CD4-positive, alpha-beta T cell treated with Interleukin-2 at 100 ng/mL for 4 hours (primary cell): ENCODE measurements around the gene DDX56.
"Not testable (repeated sequence)": the region's sequence is repeated elsewhere in the genome, so short reads cannot be mapped to it uniquely, and the experiment has no call there.

ENCODE experiments used
- DNase-seq: peaks from one replicate; pipeline ENCODE4 v3.0.0-alpha.2; 2020; ENCODE audit warnings: low spot score

DDX56 gene

DNA sequence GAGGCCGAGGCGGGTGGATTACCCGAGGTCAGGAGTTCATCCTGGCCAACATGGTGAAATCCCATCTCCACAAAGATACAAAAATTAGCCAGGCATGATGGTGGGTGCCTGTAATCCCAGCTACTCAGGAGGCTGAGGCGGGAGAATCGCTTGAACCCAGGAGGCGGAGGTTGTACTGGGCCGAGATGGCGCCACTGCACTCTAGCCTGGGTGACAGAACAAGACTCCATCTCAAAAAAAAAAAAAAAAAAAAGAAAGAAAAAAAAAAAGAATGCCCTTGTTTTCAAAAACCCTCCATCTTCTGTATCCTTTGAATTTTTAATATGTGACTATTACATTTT, 11.1 kb downstream of the DDX56 start:
- not testable (repeated sequence) for DNase-seq

DNA sequence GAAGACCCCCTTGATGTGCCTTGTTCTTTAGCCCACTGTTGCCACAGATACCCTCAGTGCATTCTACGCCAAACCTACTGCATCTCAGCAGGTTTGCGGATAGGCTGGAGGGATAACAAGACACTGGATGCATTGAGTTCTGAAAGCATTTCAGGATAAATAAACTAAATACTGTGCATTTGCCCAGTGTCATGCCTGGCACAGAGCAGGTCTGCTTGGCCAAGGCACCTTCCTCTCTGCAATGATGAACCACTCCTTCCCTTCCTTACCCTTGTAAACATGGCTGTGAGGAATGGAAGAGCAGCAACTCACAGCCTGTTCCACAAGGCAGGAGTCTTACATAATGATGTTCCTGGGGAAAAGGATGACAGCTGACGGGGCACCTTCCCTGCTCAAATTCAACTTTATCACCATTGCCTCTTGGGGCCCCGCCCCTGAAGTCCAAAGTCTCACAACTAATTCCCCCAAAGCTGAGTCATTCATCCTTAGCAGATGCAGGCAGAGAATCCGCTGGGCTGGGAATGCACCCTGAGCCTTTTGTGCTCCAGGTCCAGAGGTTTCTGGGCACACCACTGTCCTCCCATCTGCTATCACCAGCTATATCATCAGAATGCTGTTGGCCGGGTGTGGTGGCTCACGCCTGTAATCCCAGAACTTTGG, 11.6 kb downstream of the DDX56 start:
- DNase-seq: no peak

DNA sequence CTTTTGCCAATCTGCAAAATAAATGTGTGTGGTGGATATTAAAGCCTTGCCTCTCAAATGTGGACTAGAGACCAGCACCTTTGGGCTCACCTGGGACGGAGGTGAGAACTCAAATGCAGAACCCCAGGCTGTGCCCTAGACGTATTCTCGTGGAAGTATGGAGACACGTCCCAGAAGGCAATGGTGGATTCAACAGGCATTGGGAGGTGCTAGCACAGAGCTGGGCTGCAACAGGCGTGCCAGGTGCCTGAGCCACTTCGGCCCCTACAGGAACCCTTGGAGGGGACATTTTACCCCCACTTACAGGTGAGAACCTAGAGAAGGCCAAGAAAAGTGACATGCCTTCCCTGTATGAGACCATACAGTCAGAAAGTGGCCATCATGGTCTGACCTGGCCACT, 12.2 kb downstream of the DDX56 start:
- DNase-seq: no peak

DNA sequence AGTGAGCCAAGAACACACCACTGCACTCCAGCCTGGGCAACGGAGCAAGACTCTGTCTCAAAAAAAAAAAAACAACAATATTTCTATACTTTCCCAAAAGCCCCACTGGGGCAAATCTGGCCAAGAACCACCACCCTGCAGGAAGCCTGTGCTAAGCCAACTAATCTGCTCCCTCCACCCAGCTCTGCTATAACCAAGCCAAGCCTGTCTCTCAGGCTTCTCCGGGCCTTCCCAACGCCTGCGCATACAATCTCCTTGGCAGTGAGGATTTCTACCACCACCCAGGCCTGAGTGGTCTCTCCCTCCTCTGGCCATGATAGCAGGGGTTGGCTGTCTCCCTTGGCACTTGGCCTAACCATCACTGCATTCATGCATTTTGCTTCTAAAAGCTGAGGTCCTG, 14.2 kb downstream of the DDX56 start:
- no peak for DNase-seq

DNA sequence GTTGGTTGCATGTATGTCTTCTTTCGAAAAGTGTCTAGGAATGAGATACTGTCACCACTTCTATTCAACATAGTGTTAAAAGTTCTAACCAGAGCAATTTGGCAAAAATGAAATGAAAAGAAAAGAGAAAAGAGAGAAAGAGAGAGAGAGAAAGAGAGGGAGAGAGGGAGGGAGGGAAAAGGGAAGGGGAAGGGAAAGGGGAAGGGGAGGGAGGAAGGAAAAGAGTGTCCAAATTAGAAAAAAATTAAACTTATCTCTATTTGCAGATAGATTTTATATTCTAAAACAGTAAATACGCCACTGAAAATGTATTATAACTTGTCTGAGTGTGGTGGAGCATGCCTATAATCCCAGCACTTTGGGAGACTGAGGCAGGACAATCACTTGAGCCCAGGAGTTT, 16.2 kb downstream of the DDX56 start:
- no peak for DNase-seq

DNA sequence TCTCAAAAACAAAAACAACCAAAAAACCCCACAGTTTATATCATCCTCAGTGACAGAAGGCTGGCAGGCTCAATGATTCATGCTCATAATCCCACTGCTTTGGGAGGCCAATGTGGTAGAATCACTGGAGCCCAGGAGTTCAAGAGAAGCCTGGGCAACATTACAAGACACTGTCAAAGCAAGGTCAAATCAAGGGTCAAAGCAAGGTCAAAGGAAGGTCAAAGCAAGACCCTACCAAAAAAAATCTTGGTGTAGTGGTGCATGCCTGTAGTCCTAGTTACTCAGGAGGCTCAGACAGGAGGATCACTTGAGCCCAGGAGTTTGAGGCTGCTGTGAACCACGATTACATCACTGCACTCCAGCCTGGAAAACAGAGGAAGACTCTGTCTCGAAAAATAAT, 18.4 kb downstream of the DDX56 start:
- DNase-seq: no peak

DNA sequence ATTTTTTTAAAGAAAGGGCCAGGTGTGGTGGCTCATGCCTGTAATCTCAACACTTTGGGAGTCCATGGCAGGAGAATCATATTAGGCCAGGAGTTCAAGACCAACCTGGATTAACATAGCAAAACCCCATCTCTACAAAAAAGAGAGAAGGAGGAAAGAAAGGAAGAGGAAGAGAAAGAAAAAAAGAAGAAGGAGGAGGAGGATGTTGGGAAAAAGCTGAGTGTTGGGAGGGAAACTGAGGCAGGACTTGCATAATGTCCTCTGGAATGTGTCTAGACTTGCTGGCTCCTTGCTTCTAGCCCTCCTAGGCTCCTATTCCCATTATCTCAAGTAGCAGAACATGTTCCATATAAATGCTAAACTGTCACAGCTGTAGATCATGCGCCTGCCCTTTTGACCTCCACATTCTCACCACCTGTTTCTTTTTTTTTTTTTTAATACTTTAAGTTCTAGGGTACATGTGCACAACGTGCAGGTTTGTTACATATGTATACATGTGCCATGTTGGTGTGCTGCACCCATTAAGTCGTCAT, 21.2 kb downstream of the DDX56 start:
- not testable (repeated sequence) for DNase-seq

DNA sequence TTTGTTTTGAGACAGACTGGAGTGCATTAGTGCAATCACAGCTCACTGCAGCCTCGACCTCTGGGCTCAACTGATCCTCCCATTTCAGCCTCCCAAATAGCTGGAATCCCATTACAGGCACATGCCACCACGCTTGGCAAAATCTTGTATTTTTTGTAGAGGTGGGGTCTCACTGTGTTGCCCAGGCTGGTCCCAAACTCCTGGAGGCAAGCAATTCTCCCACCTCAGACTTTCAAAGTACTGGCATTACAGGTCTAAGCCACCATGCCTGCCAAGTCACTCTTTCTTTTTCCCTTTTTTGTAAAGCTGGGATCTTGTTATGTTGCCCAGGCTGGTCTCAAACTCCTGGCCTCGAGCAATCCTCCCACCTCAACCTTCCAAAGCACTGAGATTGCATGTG, 24.3 kb downstream of the DDX56 start:
- no peak for DNase-seq

DNA sequence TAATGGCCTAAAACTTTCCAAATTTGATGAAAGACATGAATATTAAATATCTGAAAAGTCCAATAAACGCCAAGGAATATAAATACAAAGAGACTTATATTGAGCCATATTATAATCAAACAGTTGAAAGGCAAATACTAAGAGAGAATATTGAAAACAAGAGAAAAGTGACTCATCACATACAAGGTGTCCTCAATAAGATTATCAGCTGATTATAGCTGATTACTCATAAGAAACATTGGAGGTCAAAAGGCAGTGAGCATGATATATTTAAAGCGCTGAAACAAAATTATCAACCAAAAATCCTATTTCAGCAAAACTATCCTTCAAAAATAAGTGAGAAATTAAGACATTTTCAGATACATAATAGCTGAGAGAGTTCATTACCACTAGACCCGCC, 24.8 kb downstream of the DDX56 start:
- DNase-seq: no peak

DNA sequence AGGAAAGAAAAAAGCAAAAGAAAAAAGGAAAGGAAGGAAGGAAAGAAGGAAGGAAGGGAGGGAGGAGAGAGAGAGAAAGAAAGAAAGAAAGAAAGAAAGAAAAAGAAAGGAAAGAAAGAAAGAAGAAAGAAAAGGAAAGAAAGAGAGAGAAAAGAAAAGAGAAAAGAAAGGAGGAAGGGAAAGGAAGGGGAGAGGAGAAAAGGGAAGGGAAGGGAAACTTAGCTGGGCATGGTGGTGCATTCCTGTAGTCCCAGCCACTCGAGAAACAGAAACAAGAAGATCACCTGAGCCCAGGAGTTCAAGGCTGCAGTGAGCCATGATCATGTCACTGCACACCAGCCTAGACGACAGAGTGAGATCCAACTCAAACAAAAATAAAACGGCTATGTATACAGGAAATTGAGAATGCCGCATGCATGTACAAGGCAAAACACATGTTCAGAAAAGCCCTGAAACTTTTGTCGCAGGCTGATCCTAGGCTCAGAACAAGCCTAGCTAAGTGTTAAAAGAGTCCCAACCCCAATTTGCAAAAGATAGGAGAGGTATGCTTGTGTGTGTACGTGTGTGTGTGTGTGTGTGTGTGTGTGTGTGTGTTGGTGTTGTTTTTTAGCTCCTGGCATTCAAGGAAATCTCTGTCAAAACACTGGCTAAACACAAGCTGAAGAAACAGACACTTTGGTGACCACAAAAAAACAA, 26.0 kb downstream of the DDX56 start:
- no peak for DNase-seq

DNA sequence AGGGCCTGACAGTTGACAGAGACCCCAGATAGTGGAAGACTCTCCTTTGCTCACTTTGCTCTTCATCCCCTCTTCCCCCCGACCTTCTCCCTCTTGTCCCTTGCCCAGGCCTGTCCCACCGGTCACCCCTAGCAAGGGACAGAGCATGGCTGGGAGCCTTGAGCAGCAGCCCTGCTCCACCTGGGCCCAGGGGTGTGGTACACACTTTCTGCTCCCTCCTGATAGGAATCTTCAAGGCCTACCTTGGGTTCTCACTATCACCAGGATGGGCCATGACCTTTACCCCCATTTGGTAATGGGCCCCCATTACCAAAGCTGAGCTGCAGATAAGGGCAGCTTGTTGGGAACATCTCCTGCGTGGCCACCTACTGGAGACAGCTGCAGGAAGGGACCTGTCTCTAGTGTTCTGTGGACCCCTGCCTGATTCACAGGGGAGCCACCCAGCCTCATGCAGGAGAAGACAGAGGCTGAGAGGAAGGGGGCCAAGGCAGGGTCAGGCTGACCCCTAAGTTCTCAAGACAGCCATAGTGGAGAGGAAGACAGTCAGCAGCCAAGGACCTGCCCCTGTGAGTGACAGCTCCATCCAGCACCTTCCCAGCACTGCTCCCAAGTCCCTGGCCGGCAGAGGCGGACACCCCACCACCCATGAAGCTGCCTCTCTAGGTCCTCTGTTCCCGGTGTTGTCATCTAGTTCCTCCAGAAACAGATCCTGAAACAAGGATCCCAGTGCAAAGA, 31.7 kb downstream of the DDX56 start:
- no peak for DNase-seq

DNA sequence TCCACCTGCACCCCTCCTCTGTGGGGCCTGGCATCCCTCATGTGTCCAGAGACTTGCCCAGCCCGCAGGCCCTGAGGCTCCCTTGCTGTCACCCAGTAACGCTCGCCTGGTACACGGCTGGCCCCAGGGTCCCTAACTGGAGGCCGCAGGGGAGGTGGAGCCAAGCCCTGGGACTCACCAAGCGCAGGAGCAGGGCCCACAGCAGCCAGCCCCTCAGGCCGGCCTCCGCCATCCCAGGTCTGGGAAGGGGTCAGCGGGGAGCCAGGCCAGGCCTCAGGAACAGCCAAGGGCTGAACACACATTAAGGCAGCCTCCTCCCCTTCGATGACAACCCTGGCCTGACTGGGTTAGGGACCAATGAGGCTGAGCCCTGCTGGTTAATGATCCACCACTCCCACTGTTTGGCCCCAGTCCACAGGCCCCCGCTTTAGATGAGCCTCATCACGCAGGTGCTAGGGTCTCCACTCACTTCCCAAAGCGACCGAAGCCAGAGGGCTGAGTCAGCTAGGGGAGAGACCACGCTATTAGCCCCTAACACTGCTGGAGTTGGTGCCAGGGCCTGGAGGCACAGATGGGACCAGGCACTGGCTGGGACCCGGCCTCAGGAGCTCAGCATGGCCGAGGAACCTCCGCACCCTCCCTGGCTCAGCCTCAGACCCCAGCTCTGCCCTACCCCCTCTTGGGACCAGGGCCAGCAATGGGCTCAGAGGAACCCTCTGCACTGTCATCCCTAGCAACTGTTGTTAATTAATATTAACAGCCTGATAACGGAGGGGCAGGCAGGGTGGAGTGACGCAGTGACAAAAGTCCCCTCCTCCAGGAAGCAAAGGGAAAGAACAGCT, 32.5 kb downstream of the DDX56 start, which contains the start of gene NPC1L1:
Gene NPC1L1, minus strand, starts transcription at position 303 of the 842 bp plus-strand sequence. Its CDS starts 71 bp downstream, at position 232.
- DNase-seq: no peak

DNA sequence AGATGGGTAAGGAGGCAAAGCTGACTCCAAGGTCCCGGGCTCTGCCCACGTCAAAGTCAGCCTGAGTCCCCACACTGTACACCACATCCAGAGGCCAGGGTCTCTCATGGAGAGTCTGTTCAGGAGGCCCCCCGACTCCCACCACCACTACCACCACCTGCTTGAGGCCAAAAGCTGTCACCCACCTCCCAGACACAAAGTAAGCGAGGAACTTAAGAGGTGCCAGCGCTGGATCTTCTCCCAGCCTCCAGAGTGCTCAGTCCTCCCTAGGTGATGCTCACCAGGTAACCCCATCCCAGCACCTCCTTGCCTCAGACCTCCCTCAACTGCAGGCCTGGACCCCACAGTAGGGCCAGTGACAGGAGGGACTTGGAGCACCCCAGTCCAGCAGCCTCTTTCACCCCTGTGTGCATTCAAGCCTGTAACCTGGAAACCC, 33.1 kb downstream of the DDX56 start:
- DNase-seq: no peak

DNA sequence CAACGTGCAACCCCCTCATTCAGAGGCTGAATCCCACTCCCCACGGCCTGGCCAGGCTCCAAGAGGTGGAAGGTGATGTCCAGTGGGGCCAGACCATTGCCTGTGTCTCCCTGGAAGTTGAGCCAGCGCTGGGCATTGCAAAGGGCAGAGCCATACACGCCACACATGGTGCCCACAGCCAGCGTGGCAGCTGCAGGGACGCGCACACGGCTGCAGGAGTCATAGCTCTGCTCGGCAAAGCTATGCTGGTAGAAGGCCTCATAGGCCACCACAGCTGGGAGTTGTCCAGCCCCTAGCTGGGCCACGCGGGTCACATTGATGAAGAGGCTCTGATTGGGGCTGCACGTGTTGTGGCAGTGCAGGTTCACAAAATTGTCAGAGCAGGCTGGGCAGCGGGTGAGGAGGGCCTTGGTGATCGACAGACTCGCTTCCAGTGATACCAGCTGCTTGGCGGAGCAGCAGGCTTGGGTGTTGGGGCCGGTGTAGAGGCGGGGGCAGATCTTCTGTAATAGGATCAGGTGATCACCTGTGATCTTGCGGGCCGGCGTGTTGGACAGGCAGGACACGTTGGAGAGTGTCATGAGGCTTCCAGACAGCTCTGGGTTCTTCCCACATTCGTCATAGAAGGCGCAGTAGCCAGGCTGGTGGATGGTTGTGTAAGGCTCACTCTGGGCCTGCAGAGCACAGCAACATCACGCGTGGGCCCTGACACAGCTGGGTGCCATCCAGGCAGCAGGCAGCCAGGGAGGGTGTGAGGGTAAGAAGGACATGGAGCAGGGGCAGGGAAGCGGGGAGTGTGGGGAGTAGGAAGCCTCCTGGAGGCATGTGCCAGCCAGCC, 33.8 kb downstream of the DDX56 start:
- no peak for DNase-seq

DNA sequence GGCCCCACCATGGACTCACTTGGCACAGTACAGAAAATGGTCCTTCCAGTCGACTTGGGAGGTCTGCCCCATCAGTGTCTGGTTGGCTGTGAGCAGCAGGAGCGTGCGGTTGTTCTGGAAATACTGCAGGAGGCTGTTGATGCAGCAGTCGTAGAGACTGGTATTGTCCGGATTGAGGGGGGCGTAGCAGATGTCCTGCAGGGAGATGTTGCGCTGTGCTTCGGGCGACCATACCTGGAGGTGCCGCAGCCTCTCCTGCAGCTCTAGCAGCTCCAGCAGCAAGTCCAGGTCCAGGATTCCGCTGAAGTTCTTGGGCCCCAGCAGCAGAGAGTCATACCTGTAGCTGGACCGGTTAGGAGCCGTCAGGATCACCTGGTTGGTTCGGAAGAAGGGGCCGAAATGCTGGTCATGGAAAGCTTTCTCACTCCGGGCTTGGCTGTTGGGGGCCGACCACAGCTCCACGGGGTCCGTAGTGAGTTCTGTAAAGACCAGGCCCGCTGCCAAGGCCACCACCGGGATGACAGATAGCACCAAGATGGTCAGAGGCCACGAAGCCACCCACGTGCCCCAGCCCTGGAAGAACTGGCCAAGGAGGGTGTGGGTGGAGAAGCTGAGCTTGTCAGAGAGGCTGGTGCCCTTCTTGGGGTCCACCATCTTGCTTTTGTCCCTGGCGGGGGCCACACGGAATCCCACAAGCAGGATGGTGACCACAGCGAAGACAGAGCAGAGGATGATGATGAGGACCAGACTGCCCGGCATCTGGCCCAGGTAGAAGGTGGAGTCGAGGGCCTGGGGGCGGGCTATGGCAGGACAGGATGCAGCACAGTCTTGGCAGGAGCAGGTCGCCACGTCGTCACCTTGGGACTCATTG, 34.7 kb downstream of the DDX56 start:
- DNase-seq: no peak

DNA sequence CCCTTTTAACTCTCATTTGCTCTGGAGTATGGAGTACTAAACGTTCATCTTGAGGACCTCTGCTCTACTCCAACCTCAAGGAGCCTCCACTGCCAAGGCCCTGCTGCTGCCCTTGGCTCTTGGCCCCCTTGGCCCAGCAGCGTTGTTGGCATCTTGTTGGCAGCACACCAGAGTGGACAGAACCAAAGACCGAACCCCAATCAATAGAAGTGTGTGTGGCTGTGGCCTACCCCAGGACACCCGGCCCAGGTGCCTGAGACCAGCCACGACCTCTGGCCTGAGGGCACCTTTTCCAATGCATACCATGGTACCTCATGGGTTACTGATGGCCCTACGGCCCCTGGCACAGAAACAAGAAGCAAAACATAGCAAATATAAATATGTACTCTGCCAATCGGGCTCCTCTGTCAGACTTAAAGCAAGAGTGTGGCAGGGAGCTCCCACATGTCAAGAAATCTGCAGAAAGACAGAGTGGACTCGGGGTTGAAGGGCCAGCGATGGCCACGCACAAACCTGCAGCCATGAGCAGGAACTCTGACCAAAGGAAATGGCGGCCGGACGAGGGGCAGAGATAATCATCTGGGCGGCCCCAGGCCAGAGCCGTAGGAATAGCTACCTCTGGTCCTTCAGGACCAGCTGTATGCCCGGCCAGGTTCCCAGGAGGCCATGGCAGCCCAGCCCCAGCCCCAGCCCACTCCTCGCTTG, 35.5 kb downstream of the DDX56 start:
- no peak for DNase-seq

DNA sequence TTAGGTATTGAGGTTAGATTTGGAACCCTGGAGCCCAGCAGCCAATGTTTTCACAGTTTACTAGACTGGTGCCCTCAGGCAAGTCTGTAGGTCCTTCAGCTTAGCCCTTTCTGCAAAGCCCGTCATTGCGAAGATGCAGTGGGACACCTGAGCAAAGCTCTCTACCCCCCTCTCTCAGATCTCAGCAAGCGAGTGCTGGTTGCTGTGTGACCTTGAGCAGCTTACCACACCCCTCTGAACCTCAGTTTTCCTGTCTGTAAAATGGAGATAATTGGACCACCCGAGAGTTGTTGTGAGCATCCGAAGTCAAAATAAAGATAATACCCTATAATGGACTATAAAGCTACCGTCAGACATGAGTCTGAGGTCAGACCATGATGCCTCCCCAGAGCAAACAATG, 36.3 kb downstream of the DDX56 start:
- no peak for DNase-seq

DNA sequence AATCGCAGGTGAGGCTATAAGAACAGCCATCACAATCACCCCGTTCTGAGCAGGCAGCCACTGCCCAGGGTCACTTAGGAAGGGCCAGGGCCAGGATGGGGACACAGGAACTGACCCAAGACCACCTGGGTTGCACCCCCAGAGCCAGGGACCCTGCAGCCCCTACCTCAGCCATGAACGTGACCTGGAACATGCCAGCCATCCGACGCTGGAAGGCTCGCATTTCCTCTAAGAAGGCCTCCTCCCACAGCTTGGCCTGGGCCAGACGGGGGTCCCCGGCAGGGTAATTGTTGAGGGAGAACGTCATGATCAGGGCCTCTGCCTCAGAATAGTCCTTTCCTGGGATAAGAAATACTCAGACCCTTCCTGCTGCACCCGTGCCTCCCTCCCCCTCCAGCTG, 37.6 kb downstream of the DDX56 start:
- DNase-seq: no peak

DNA sequence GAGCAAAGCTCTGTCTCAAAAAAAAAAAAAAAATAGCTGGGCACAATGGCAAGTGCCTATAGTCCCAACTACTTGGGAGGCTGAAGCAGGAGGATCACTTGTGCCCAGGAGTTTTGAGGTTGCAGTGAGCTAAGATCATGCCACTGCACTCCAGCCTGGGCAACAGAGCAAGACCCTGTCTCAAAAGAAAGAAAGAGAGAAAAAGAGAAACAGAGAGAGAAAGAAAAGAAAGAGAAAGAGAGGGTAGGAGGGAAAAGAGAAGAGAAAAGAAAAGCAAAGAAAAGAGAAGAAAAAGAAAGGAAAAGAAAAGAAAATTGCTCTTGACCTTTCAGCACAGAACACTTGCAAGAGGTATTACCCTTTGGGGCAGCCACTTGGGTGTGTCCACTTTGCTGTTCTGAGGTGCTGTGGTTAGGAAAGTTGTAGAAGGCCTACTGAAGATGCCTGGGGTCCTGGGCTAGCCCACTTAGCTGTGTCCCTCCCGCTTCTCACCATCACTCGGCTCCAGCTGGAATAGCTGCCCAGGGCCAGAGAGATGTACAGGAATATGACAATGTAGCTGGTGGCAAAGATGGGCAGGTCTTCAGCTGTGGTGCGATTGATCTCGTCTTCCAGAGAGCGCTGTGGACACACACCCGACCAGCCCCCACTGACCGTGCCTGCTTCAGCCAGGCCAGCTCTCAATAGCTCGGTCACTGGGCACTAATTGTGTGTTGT, 38.2 kb downstream of the DDX56 start:
- no peak for DNase-seq
